HEK293T (cell line): Measurements from ENCODE around the gene SULT1B1.

Experiments used
- CTCF ChIA-PET: fragments of 350-600 bp; formaldehyde crosslinking; extraction: SDS; loops from one replicate; lab custom pipeline; 2021; ENCODE audit warnings: antibody characterized with exemption, inconsistent platforms; lab: Yijun Ruan, JAX
- POLR2A ChIA-PET: fragments of 350-600 bp; formaldehyde crosslinking; extraction: SDS; loops from one replicate; lab custom pipeline; 2020; ENCODE audit warnings: antibody characterized with exemption, inconsistent platforms; lab: Yijun Ruan, JAX
- DNase-seq: peaks from one replicate; pipeline ENCODE4 v3.0.0; 2012; ENCODE audit warnings: mixed read lengths; ENCODE audit errors: extremely low spot score
- ARNT ChIP-seq: fragments of 450-650 bp; IDR thresholded peaks from 2 replicates; pipeline ENCODE4 v1.6.1; 2017; ENCODE audit warnings: mild to moderate bottlenecking
- BHLHE40 ChIP-seq: fragments of 450-650 bp; IDR thresholded peaks from 2 replicates; pipeline ENCODE4 v1.6.1; 2016; ENCODE audit warnings: mild to moderate bottlenecking, moderate library complexity, borderline replicate concordance
- CTBP1 ChIP-seq: fragments of 450-650 bp; IDR thresholded peaks from 2 replicates; pipeline ENCODE4 v1.6.1; 2016; ENCODE audit warnings: borderline replicate concordance
- ELF4 ChIP-seq: fragments of 450-650 bp; IDR thresholded peaks from 2 replicates; pipeline ENCODE4 v1.6.1; 2017; ENCODE audit warnings: antibody characterized with exemption
- FOXA1 ChIP-seq: fragments of 450-650 bp; IDR thresholded peaks from 2 replicates; pipeline ENCODE4 v1.6.1; 2016; ENCODE audit warnings: mild to moderate bottlenecking
- FOXK2 ChIP-seq: fragments of 450-650 bp; IDR thresholded peaks from 2 replicates; pipeline ENCODE4 v1.6.1; 2016; ENCODE audit warnings: mild to moderate bottlenecking
- FOXM1 ChIP-seq: fragments of 450-650 bp; IDR thresholded peaks from 2 replicates; pipeline ENCODE4 v1.6.1; 2017; ENCODE audit warnings: mild to moderate bottlenecking, borderline replicate concordance
- HDGF ChIP-seq: fragments of 450-650 bp; IDR thresholded peaks from 2 replicates; pipeline ENCODE4 v1.6.1; 2017; ENCODE audit warnings: antibody characterized with exemption, borderline replicate concordance
- L3MBTL2 ChIP-seq: fragments of 450-650 bp; conservative IDR thresholded peaks from 2 replicates; pipeline ENCODE4 v1.6.1; 2016; ENCODE audit warnings: mild to moderate bottlenecking
- LEF1 ChIP-seq: fragments of 450-650 bp; IDR thresholded peaks from 2 replicates; pipeline ENCODE4 v1.6.1; 2017; ENCODE audit warnings: mild to moderate bottlenecking, borderline replicate concordance
- NFRKB ChIP-seq: fragments of 450-650 bp; IDR thresholded peaks from 2 replicates; pipeline ENCODE4 v1.6.1; 2016; ENCODE audit warnings: mild to moderate bottlenecking, moderate library complexity
- SP1 ChIP-seq: fragments of 450-650 bp; IDR thresholded peaks from 2 replicates; pipeline ENCODE4 v1.6.1; 2017
- SUZ12 ChIP-seq: fragments of 450-650 bp; IDR thresholded peaks from 2 replicates; pipeline ENCODE4 v1.6.1; 2016; ENCODE audit warnings: mild to moderate bottlenecking
- TARDBP ChIP-seq: fragments of 450-650 bp; IDR thresholded peaks from 2 replicates; pipeline ENCODE4 v1.6.1; 2016
- ZNF384 ChIP-seq: fragments of 450-650 bp; IDR thresholded peaks from 2 replicates; pipeline ENCODE4 v1.6.1; 2016
- TF ChIP-seq, protein P1 (sequence below): fragments of 450-650 bp; IDR thresholded peaks from 2 replicates; pipeline ENCODE4 v1.6.1; 2016

SULT1B1 gene

DNA sequence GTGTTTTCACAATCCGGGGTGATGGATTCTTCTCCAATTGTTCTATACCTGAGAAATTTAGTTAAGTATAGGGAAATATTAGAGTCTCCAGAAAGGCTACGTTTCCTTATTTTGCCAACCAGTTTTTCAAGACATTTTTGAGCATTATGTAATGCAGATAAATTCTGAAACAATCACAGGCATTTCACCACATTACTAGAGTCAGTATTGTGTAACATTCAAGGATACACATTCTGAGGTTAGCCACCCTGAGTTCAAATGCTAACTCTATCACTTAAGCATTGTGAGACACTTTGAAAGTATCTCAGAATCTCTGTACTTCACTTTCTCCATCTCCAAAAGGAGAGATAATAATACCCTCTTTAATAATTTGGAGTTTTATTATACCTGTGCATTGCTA is 10.6 kb downstream of the SULT1B1 start:
- ChIA-PET POLR2A (no interaction called here), CTCF (no interaction called here)
- no peak for DNase-seq
- TF ChIP-seq L3MBTL2 (no peak), ZNF384 (no peak), FOXA1 (no peak), CTBP1 (no peak), FOXK2 (no peak), SP1 (no peak), SUZ12 (no peak)
- TF ChIP-seq, protein P1, sequence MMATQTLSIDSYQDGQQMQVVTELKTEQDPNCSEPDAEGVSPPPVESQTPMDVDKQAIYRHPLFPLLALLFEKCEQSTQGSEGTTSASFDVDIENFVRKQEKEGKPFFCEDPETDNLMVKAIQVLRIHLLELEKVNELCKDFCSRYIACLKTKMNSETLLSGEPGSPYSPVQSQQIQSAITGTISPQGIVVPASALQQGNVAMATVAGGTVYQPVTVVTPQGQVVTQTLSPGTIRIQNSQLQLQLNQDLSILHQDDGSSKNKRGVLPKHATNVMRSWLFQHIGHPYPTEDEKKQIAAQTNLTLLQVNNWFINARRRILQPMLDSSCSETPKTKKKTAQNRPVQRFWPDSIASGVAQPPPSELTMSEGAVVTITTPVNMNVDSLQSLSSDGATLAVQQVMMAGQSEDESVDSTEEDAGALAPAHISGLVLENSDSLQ, result no peak

DNA sequence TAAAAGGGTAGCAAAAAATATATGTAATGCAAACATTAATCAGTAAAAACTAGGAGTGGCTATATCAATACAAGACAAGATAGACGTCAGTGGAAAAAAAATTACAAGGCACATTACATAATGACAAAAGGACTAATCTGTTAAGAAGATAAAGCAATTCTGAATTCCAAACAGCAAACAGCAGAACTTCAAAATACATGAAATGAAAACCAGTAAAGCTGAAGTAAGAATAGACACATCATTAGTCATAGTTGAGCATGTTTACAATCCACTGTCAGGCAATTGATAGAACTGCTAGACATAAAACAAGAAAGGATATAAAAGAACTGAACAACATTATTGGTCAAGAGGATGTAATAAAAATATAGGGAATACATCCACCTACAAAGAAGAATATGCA is 12.2 kb downstream of the SULT1B1 start:
- CTCF ChIA-PET, result no interaction called here
- POLR2A ChIA-PET, result no interaction called here
- DNase-seq, result no peak
- no peak for TF ChIP-seq LEF1
- no peak for TF ChIP-seq ARNT
- TF ChIP-seq FOXK2, result no peak
- TF ChIP-seq ZNF384, result no peak
- no peak for TF ChIP-seq CTBP1
- TF ChIP-seq SUZ12, result no peak
- no peak for TF ChIP-seq FOXM1
- no peak for TF ChIP-seq FOXA1
- TF ChIP-seq, protein P1, result no peak
- no peak for TF ChIP-seq L3MBTL2
- TF ChIP-seq TARDBP, result no peak
- no peak for TF ChIP-seq SP1
- TF ChIP-seq HDGF, result no peak
- TF ChIP-seq NFRKB, result no peak
- no peak for TF ChIP-seq ELF4
- TF ChIP-seq BHLHE40, result no peak

DNA sequence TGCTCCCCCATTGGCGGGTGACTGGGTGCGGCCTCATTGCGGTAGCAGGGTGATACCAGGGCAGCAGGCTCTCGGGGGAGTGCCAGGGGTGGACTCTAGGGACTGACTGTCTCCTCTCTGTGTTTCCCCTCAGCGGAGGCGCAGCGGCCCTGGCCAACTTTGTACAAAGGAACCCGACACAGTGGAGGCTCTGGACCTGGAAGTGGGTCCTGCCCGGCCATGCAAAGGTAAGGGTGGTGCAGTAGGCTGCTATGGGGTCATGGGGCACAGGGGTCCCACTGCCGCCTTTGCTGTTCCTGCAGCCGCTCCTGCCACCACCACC is 16.3 kb downstream of the SULT1B1 start:
- ChIA-PET CTCF (no interaction called here), POLR2A (no interaction called here)
- TF ChIP-seq FOXK2 (no peak), FOXA1 (no peak), BHLHE40 (no peak), ARNT (no peak), LEF1 (no peak), FOXM1 (no peak), NFRKB (no peak)
- TF ChIP-seq, protein P1, result no peak
- DNase-seq, result no peak

DNA sequence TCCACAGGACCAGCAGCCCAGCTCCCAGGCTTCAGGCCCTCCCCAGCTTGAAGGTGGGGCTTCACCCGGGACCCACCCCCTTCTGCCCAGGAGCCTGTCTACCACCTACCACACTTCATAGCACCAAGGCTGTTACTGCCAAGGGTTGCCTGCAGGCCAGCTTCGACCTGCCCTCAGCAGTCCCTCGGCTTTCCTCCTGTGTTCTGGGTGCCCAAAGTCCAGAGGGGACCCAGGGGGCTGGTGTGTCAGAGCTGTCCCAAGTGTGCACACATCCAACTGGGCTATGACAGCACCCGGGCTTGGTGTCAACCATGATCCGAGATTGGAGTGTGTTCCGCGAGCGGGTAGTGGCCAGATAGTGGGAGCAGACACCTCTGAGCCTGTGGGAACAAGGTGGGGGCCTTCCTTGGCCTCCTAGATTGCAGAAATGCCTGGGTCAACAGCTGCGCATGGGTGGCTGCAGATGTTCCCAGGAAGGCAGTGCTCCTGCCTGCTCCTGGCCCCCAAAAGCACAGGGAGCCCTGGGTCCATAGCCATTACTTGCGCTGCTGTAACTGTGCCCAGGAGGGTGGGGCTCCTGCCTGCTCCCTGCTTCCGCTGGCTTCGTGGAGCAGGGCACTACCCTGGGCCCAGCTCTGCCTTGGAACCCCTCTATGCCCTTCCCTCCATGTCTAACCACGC is 16.8 kb downstream of the SULT1B1 start:
- TF ChIP-seq BHLHE40 (no peak), ELF4 (no peak), SUZ12 (no peak), LEF1 (no peak), L3MBTL2 (no peak), NFRKB (no peak), ARNT (no peak), FOXA1 (no peak), TARDBP (no peak), SP1 (no peak), FOXK2 (no peak), ZNF384 (no peak), CTBP1 (no peak), FOXM1 (no peak), HDGF (no peak)
- TF ChIP-seq, protein P1, result no peak
- ChIA-PET POLR2A (no interaction called here), CTCF (interaction anchor here (0.6 kb wide), 1 partner anchor 698 kb away, joined by 9 read pairs; no protein-coding TSS in a partner anchor)
- no peak for DNase-seq

DNA sequence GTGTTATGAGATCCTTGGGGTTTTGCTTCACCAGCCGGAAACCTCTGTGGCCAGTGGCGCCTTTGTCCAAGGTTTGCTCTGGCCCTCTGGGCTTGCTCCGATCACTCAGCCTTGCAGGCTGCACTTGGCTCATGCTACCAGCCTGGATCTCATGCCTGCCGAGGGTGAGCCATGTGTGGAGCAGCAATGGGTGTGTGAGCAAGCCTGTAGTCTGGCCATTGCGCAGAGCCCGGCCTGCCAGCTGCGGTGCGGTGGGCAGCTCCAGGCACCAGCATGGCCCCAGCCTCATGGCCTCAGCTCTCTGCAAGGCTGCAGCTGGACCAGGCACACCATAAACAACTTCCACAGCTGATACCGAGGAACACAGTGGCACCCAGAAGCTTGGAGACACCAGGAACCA is 17.8 kb downstream of the SULT1B1 start:
- POLR2A ChIA-PET, result no interaction called here
- CTCF ChIA-PET, result no interaction called here

DNA sequence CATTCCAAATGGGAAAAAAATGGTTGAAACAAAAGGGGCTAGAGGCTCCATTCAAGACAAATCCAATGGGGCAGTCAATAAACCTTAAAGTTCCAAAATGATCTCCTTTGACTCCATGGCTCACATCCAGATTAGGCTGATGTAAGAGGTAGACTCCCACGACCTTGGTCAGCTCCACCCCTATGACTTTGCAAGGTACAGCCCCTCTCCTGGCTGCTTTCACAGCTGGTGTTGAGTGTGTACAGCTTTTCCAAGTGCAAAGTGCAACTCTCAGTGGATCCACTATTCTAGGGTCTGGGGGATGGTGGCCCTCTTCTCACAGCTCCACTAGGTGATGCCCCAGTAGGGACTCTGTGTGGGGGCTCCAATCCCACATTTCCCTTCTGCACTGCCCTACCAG is 21.5 kb downstream of the SULT1B1 start:
- CTCF ChIA-PET, result no interaction called here
- no peak for DNase-seq
- POLR2A ChIA-PET, result no interaction called here
- TF ChIP-seq FOXA1 (no peak), TARDBP (no peak), L3MBTL2 (no peak), ELF4 (no peak), BHLHE40 (no peak), FOXM1 (no peak), ZNF384 (no peak), LEF1 (no peak), SP1 (no peak), HDGF (no peak), SUZ12 (no peak), FOXK2 (no peak), CTBP1 (no peak), ARNT (no peak), NFRKB (no peak)
- TF ChIP-seq, protein P1, result no peak

More for the DNA sequence above, 17.8 kb downstream of the SULT1B1 start:
- DNase-seq, result no peak
- no peak for TF ChIP-seq TARDBP
